HEK293 (cell line): ENCODE results near the gene MAML1.
A peak's percentile ranks its signal among the peaks of the same experiment; 100 is the strongest.

ENCODE experiments used
- CTCF ChIA-PET: fragments of 350-600 bp; formaldehyde crosslinking; extraction: SDS; loops from one replicate; lab custom pipeline; 2021; ENCODE audit warnings: antibody characterized with exemption; lab: Yijun Ruan, JAX
- POLR2A ChIA-PET: fragments of 300-600 bp; formaldehyde crosslinking; extraction: SDS; loops from one replicate; lab custom pipeline; 2020; ENCODE audit warnings: antibody characterized with exemption, inconsistent platforms; lab: Yijun Ruan, JAX
- H3K27ac ChIP-seq: fragments of 200-500 bp; sonication (Bioruptor generic); 2 replicates; pipeline ENCODE4 v1.5.1; 2014; ENCODE audit warnings: low read depth, low read length, control low read depth, inconsistent platforms; ENCODE audit errors: extremely low read depth
- H3K36me3 ChIP-seq, 2 experiments: fragments of 200-500 bp in 1 of 2; sonication (Bioruptor generic) in 1 of 2; 1 replicate in 1 of 2; 2 replicates in 1 of 2; pipeline ENCODE4 v1.5.1; 2014 to 2017; ENCODE audit warnings: inconsistent platforms in 2 of 2, low read length in 2 of 2; ENCODE audit not compliant: control insufficient read depth in 2 of 2, insufficient read depth in 1 of 2
- H3K4me1 ChIP-seq: fragments of 200-500 bp; sonication (Bioruptor generic); 2 replicates; pipeline ENCODE4 v1.5.1; 2014; ENCODE audit warnings: mild to moderate bottlenecking, low read length, inconsistent platforms; ENCODE audit not compliant: control insufficient read depth, insufficient read depth
- H3K4me3 ChIP-seq: 2 replicates; pipeline ENCODE4 v1.5.1; 2011; ENCODE audit warnings: low read depth, mild to moderate bottlenecking, control low read depth, low read length, moderate library complexity
- H3K9me3 ChIP-seq: fragments of 200-500 bp; sonication (Bioruptor generic); 2 replicates; pipeline ENCODE4 v1.5.1; 2014; ENCODE audit warnings: low read depth, low read length, inconsistent platforms; ENCODE audit not compliant: control insufficient read depth, insufficient read depth
- BCL11A ChIP-seq: fragments of 450-650 bp; formaldehyde crosslinking; IDR thresholded peaks from 2 replicates; pipeline ENCODE4 v1.5.1; 2016; ENCODE audit warnings: low read depth, missing biosample characterization, missing genetic modification characterization
- GLIS1 ChIP-seq: fragments of 450-650 bp; formaldehyde crosslinking; IDR thresholded peaks from 2 replicates; pipeline ENCODE4 v1.5.1; 2016; ENCODE audit warnings: missing biosample characterization, missing genetic modification characterization
- KLF10 ChIP-seq: fragments of 450-650 bp; IDR thresholded peaks from 2 replicates; pipeline ENCODE4 v1.5.1; 2018; ENCODE audit warnings: missing biosample characterization, mild to moderate bottlenecking, missing genetic modification characterization
- MZF1 ChIP-seq: fragments of 450-650 bp; formaldehyde crosslinking; IDR thresholded peaks from 2 replicates; pipeline ENCODE4 v1.5.1; 2017; ENCODE audit warnings: missing biosample characterization, missing genetic modification characterization, borderline replicate concordance
- SP7 ChIP-seq: fragments of 450-650 bp; formaldehyde crosslinking; IDR thresholded peaks from 2 replicates; pipeline ENCODE4 v1.5.1; 2016; ENCODE audit warnings: missing biosample characterization, missing genetic modification characterization
- ZBTB1 ChIP-seq: fragments of 450-650 bp; formaldehyde crosslinking; IDR thresholded peaks from 2 replicates; pipeline ENCODE4 v1.5.1; 2016; ENCODE audit warnings: missing biosample characterization, missing genetic modification characterization
- ZBTB49 ChIP-seq: fragments of 450-650 bp; formaldehyde crosslinking; IDR thresholded peaks from 2 replicates; pipeline ENCODE4 v1.5.1; 2016; ENCODE audit warnings: missing biosample characterization, missing genetic modification characterization, low read depth
- ZIC2 ChIP-seq: fragments of 450-650 bp; formaldehyde crosslinking; IDR thresholded peaks from 2 replicates; pipeline ENCODE4 v1.5.1; 2016; ENCODE audit warnings: missing biosample characterization, missing genetic modification characterization
- ZNF140 ChIP-seq: fragments of 450-650 bp; formaldehyde crosslinking; IDR thresholded peaks from 2 replicates; pipeline ENCODE4 v1.5.1; 2016; ENCODE audit warnings: missing biosample characterization, missing genetic modification characterization
- ZNF202 ChIP-seq: fragments of 450-650 bp; formaldehyde crosslinking; IDR thresholded peaks from 2 replicates; pipeline ENCODE4 v1.5.1; 2016; ENCODE audit warnings: missing biosample characterization, missing genetic modification characterization, borderline replicate concordance
- ZNF211 ChIP-seq: fragments of 450-650 bp; formaldehyde crosslinking; IDR thresholded peaks from 2 replicates; pipeline ENCODE4 v1.5.1; 2016; ENCODE audit warnings: low read depth, missing biosample characterization, missing genetic modification characterization
- ZNF223 ChIP-seq: fragments of 450-650 bp; formaldehyde crosslinking; IDR thresholded peaks from 2 replicates; pipeline ENCODE4 v1.5.1; 2016; ENCODE audit warnings: missing biosample characterization, missing genetic modification characterization
- ZNF26 ChIP-seq: fragments of 450-650 bp; formaldehyde crosslinking; IDR thresholded peaks from 2 replicates; pipeline ENCODE4 v1.5.1; 2016; ENCODE audit warnings: missing biosample characterization, missing genetic modification characterization
- ZNF274 ChIP-seq, 2 experiments: fragments of 200-500 bp in 1 of 2; fragments of 450-650 bp in 1 of 2; sonication (Bioruptor generic) in 1 of 2; formaldehyde crosslinking in 1 of 2; IDR thresholded peaks; 2 replicates each; pipeline versions ENCODE4 v1.5.1 to v1.6.1; 2014 to 2016; ENCODE audit warnings: borderline replicate concordance in 1 of 2, inconsistent platforms in 1 of 2, low read length in 1 of 2, missing biosample characterization in 1 of 2, missing genetic modification characterization in 1 of 2
- ZNF292 ChIP-seq: fragments of 450-650 bp; formaldehyde crosslinking; IDR thresholded peaks from 2 replicates; pipeline ENCODE4 v1.5.1; 2016; ENCODE audit warnings: low read depth, missing biosample characterization, missing genetic modification characterization, borderline replicate concordance
- ZNF302 ChIP-seq: fragments of 450-650 bp; formaldehyde crosslinking; IDR thresholded peaks from 2 replicates; pipeline ENCODE4 v1.5.1; 2016; ENCODE audit warnings: missing biosample characterization, missing genetic modification characterization, low read depth
- ZNF362 ChIP-seq: fragments of 450-650 bp; formaldehyde crosslinking; IDR thresholded peaks from 2 replicates; pipeline ENCODE4 v1.5.1; 2016; ENCODE audit warnings: missing biosample characterization, missing genetic modification characterization
- ZNF433 ChIP-seq: fragments of 450-650 bp; formaldehyde crosslinking; IDR thresholded peaks from 2 replicates; pipeline ENCODE4 v1.5.1; 2016; ENCODE audit warnings: missing biosample characterization, missing genetic modification characterization, low read depth
- ZNF449 ChIP-seq: fragments of 450-650 bp; formaldehyde crosslinking; IDR thresholded peaks from 2 replicates; pipeline ENCODE4 v1.5.1; 2017; ENCODE audit warnings: missing biosample characterization, mild to moderate bottlenecking, missing genetic modification characterization, moderate library complexity
- ZNF513 ChIP-seq: fragments of 450-650 bp; IDR thresholded peaks from 2 replicates; pipeline ENCODE4 v1.5.1; 2018; ENCODE audit warnings: missing biosample characterization, missing genetic modification characterization
- ZNF558 ChIP-seq: fragments of 450-650 bp; formaldehyde crosslinking; IDR thresholded peaks from 2 replicates; pipeline ENCODE4 v1.5.1; 2016; ENCODE audit warnings: missing biosample characterization, missing genetic modification characterization
- ZNF624 ChIP-seq: fragments of 450-650 bp; formaldehyde crosslinking; IDR thresholded peaks from 2 replicates; pipeline ENCODE4 v1.5.1; 2017; ENCODE audit warnings: missing biosample characterization, missing genetic modification characterization
- ZNF664 ChIP-seq: fragments of 450-650 bp; formaldehyde crosslinking; IDR thresholded peaks from 2 replicates; pipeline ENCODE4 v1.5.1; 2016; ENCODE audit warnings: missing biosample characterization, missing genetic modification characterization

MAML1 gene

GRCh38 chr5:179822444-179822990, 89.9 kb downstream of the MAML1 start:
- Histone ChIP-seq H3K27ac (no peak overlapping the region; the same call in 1 of the 2 replicates), H3K4me1 (peaks cover 19% of the 10 kb centered on the region), H3K36me3 (peaks cover 16 to 53% of the 10 kb centered on the region in 2 experiments), H3K9me3 (no peaks in the 10 kb centered on the region)
- TF ChIP-seq SP7 (tag by site-specific recombination) = no peak
- peak; percentile 61 for TF ChIP-seq ZIC2 (tag by site-specific recombination)
- TF ChIP-seq, all 188 proteins: peak for 1
- CTCF ChIA-PET = interaction anchor here (0.6 to 0.7 kb wide), 2 partner anchors 120 to 132 kb away, joined by 3 to 5 read pairs; no protein-coding TSS in a partner anchor
- no peak overlapping the region for H3K4me3 ChIP-seq
- POLR2A ChIA-PET = interaction anchor here (0.6 to 1.6 kb wide), 9 partner anchors 8 to 199 kb away, joined by 3 to 13 read pairs (median 4); partner anchors contain the start of gene HNRNPH1

- Histone ChIP-seq H3K4me1 (peaks cover 17% of the 10 kb centered on the region), H3K9me3 (no peaks in the 10 kb centered on the region), H3K27ac (no peak overlapping the region)
- POLR2A ChIA-PET = no interaction called here
- TF ChIP-seq ZNF292 (no peak), BCL11A (no peak), ZNF449 (tag by site-specific recombination) (no peak), ZNF433 (no peak), MZF1 (tag by site-specific recombination) (no peak), KLF10 (tag by site-specific recombination) (no peak), ZNF223 (no peak), ZNF624 (tag by site-specific recombination) (no peak), ZNF302 (no peak), GLIS1 (tag by site-specific recombination) (no peak), ZNF362 (tag by site-specific recombination) (no peak), ZBTB1 (no peak), ZNF274 (IDR thresholded peaks at IDR 0.05; ENCODE audit: low read length) (no peak), ZNF274 (tag by site-specific recombination; IDR thresholded peaks at IDR 0.05; ENCODE audit: borderline replicate concordance) (no peak)
- TF ChIP-seq, all 188 proteins: peak for 0
- peaks cover 27 to 69% of the 10 kb centered on the region in 2 experiments for H3K36me3 ChIP-seq
- no peak overlapping the region for H3K4me3 ChIP-seq
- CTCF ChIA-PET = no interaction called here
These were observed 91.5 kb downstream of the MAML1 start for GRCh38 chr5:179823937-179824744.

GRCh38 chr5:179824745-179825112, 92.1 kb downstream of the MAML1 start:
- POLR2A ChIA-PET = no interaction called here
- peaks cover 31 to 75% of the 10 kb centered on the region in 2 experiments for H3K36me3 ChIP-seq
- no peaks in the 10 kb centered on the region for H3K9me3 ChIP-seq
- H3K4me3 ChIP-seq = no peak overlapping the region
- H3K4me1 ChIP-seq = peaks cover 12% of the 10 kb centered on the region
- no peak overlapping the region for H3K27ac ChIP-seq
- CTCF ChIA-PET = no interaction called here
- no peak for TF ChIP-seq ZNF513
- no peak for TF ChIP-seq ZNF202
- TF ChIP-seq ZNF558 (tag by site-specific recombination) = no peak
- no peak for TF ChIP-seq ZNF140 (tag by site-specific recombination)
- no peak for TF ChIP-seq ZNF26
- TF ChIP-seq ZNF211 (tag by site-specific recombination) = no peak
- no peak for TF ChIP-seq ZNF664 (tag by site-specific recombination)
- TF ChIP-seq ZBTB49 = no peak
